CD14-positive monocyte (primary cell): ENCODE data around the gene MTMR1. TPM values are rescaled to one million over a fixed set of nuclear protein-coding genes. Genes with fewer than 3 reads are reported as not detected.
A peak's percentile ranks its signal among the peaks of the same experiment; 100 is the strongest.

ENCODE experiments used
- DNase-seq, 3 donors: peaks; one replicate each; pipeline ENCODE4 v3.0.0-alpha.2; 2011 to 2022
- H2AFZ ChIP-seq: 2 replicates; pipeline ENCODE4 v1.6.0; 2012; ENCODE audit warnings: mild to moderate bottlenecking, low read depth, low read length, inconsistent platforms; ENCODE audit not compliant: insufficient read depth, poor library complexity, severe bottlenecking
- H3K27ac ChIP-seq, 2 donors: 1 replicate in 1 of 2; 2 replicates in 1 of 2; pipeline ENCODE4 v1.5.1; 2012 to 2013; ENCODE audit warnings: low read length in 2 of 2, control low read depth in 1 of 2, inconsistent platforms in 1 of 2, low read depth in 1 of 2, mild to moderate bottlenecking in 1 of 2
- H3K27me3 ChIP-seq, 2 donors: one replicate each; pipeline versions ENCODE4 v1.6.0 to v1.6.1; 2011 to 2013; ENCODE audit warnings: low read length in 2 of 2; ENCODE audit not compliant: control insufficient read depth in 2 of 2, insufficient read depth in 2 of 2
- H3K36me3 ChIP-seq, 2 donors: replicated peaks in 1 of 2; 1 replicate in 1 of 2; 2 replicates in 1 of 2; pipeline versions ENCODE4 v1.5.1 to v1.6.1; 2012 to 2013; ENCODE audit warnings: low read length in 2 of 2, control low read depth in 1 of 2, inconsistent platforms in 1 of 2, mild to moderate bottlenecking in 1 of 2; ENCODE audit not compliant: insufficient read depth in 2 of 2, control insufficient read depth in 1 of 2
- H3K4me1 ChIP-seq, 2 donors: 1 replicate in 1 of 2; 2 replicates in 1 of 2; pipeline versions ENCODE4 v1.5.1 to v1.6.1; 2012 to 2013; ENCODE audit warnings: low read length in 2 of 2, control low read depth in 1 of 2, inconsistent platforms in 1 of 2, mild to moderate bottlenecking in 1 of 2, moderate library complexity in 1 of 2; ENCODE audit not compliant: insufficient read depth in 2 of 2, control insufficient read depth in 1 of 2
- H3K4me2 ChIP-seq: replicated peaks from 2 replicates; pipeline ENCODE3; 2012; ENCODE audit warnings: low read length, moderate library complexity, mild to moderate bottlenecking; ENCODE audit not compliant: poor library complexity, severe bottlenecking; ENCODE audit errors: extremely low read depth
- H3K4me3 ChIP-seq, 3 experiments: fragments of 200-600 bp in 1 of 3; sonication (generic) in 1 of 3; replicated peaks in 1 of 3; 1 replicate in 2 of 3; 2 replicates in 1 of 3; pipeline ENCODE4 v1.5.1; 2011 to 2013; ENCODE audit warnings: low read length in 3 of 3, mild to moderate bottlenecking in 3 of 3, control low read depth in 2 of 3, low read depth in 2 of 3, inconsistent platforms in 1 of 3, moderate library complexity in 1 of 3
- H3K79me2 ChIP-seq: 2 replicates; pipeline ENCODE4 v1.6.0; 2012; ENCODE audit warnings: mild to moderate bottlenecking, control low read depth, inconsistent platforms, low read length, moderate library complexity; ENCODE audit not compliant: insufficient read depth
- H3K9ac ChIP-seq: 2 replicates; pipeline ENCODE4 v1.6.0; 2017; ENCODE audit warnings: low read length, mild to moderate bottlenecking; ENCODE audit not compliant: insufficient read depth, poor library complexity, severe bottlenecking
- H3K9me3 ChIP-seq, 2 donors: replicated peaks in 1 of 2; 1 replicate in 1 of 2; 2 replicates in 1 of 2; pipeline versions ENCODE4 v1.5.1 to v1.6.1; 2012 to 2013; ENCODE audit warnings: low read length in 2 of 2, control low read depth in 1 of 2; ENCODE audit not compliant: control insufficient read depth in 1 of 2, insufficient read depth in 1 of 2
- H4K20me1 ChIP-seq: 2 replicates; pipeline ENCODE4 v1.6.0; 2012; ENCODE audit warnings: mild to moderate bottlenecking, low read length, control low read depth, moderate library complexity; ENCODE audit not compliant: insufficient read depth
- H3K27ac Mint-ChIP-seq, 7 donors: one replicate each; pipeline ENCODE4 v1.8.0; 2020; ENCODE audit warnings: mild to moderate bottlenecking in 7 of 7, mixed read lengths in 7 of 7, moderate library complexity in 6 of 7, inconsistent platforms in 2 of 7
- H3K27me3 Mint-ChIP-seq, 3 donors: one replicate each; pipeline ENCODE4 v1.8.0; 2021 to 2022; ENCODE audit warnings: low read depth in 3 of 3, mild to moderate bottlenecking in 3 of 3, mixed read lengths in 3 of 3, moderate library complexity in 3 of 3, inconsistent platforms in 1 of 3
- H3K36me3 Mint-ChIP-seq, 2 donors: one replicate each; pipeline ENCODE4 v1.8.0; 2020; ENCODE audit warnings: mixed read lengths in 2 of 2, inconsistent platforms in 1 of 2, mild to moderate bottlenecking in 1 of 2
- H3K4me1 Mint-ChIP-seq: one replicate; pipeline ENCODE4 v1.8.0; 2020; ENCODE audit warnings: mild to moderate bottlenecking, mixed read lengths
- H3K4me3 Mint-ChIP-seq, 2 donors: one replicate each; pipeline ENCODE4 v1.8.0; 2020; ENCODE audit warnings: mild to moderate bottlenecking in 2 of 2, mixed read lengths in 2 of 2, moderate library complexity in 1 of 2
- H3K9me3 Mint-ChIP-seq, 7 donors: one replicate each; pipeline ENCODE4 v1.8.0; 2020 to 2022; ENCODE audit warnings: mixed read lengths in 7 of 7, mild to moderate bottlenecking in 6 of 7, moderate library complexity in 6 of 7, inconsistent platforms in 2 of 7
- WGBS: methylation state at CpG from one replicate; pipeline ENCODE4 v1.1.5; 2013; ENCODE audit warnings: missing lambda C conversion rate; ENCODE audit not compliant: insufficient coverage; 5-methylcytosine and 5-hydroxymethylcytosine counted together
- intact Hi-C, 2 donors: fragments of 100-400 bp; cut with micrococcal nuclease; formaldehyde crosslinking; loops; one replicate each; pipeline versions ENCODE4 v1.15.0 to v1.15.1; 2023
- polyA plus RNA-seq, 3 donors: library from polyadenylated mRNA; depleted of rRNA in 1 of 3; unstranded in 2 of 3; stranded (reverse) in 1 of 3; fragments of 300-500 nt in 2 of 3; fragments of >200 nt in 1 of 3; fragmentation: Illumina TruSeq in 2 of 3; gene quantifications; 1 replicate in 2 of 3; 2 replicates in 1 of 3; pipeline ENCODE4 v1.2.3, GENCODE V29; 2012 to 2021
- TF ChIP-seq, protein P1 (sequence below): fragments of 200-600 bp; IDR thresholded peaks from one replicate; pipeline ENCODE4 v1.8.0; 2022; ENCODE audit warnings: antibody characterized with exemption, mild to moderate bottlenecking

The MTMR1 gene
- polyA plus RNA-seq, 3 donors, result 5.8 to 16.6 (median 6.1) TPM

DNA sequence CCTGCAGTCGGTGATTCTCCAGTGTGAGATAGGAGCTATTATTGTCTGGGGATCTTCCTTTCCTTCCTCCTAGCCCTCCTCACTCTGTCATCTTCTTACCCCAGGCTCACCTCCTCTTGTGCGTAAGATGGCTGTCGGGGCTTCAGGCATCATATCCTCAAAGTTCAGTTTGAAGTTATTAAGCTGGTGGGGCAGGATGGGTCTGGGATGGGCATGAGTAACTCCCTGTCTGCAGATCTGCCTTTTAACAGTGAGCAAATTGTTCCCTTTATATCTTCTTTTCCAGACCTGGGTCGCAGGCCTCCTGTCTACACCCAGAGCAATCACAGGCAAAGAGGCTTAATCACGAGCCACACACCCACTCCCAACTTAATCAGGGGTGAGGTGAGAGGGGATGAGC lies 900 bp upstream of the MTMR1 start:
- peak overlapping the region; percentile 75 for H2AFZ ChIP-seq
- peaks cover 0 to 2% of the 10 kb centered on the region in 2 donors for H3K36me3 Mint-ChIP-seq
- peaks cover 0 to 6% (median 0%) of the 10 kb centered on the region in 3 donors for H3K27me3 Mint-ChIP-seq
- peaks cover 16% of the 10 kb centered on the region for H3K79me2 ChIP-seq
- no peak for DNase-seq
- peaks cover 0 to 6% (median 0%) of the 10 kb centered on the region in 7 donors for H3K9me3 Mint-ChIP-seq
- H3K27me3 ChIP-seq, result no peaks in the 10 kb centered on the region
- peaks cover 42 to 47% of the 10 kb centered on the region in 2 donors for H3K4me1 ChIP-seq
- H3K4me2 ChIP-seq, result peak overlapping the region; percentile 71
- H4K20me1 ChIP-seq, result no peaks in the 10 kb centered on the region
- H3K27ac ChIP-seq, result peak overlapping the region in 1 of 2 donors; percentile 52
- intact Hi-C loops, result no loop called here
- TF ChIP-seq, protein P1, sequence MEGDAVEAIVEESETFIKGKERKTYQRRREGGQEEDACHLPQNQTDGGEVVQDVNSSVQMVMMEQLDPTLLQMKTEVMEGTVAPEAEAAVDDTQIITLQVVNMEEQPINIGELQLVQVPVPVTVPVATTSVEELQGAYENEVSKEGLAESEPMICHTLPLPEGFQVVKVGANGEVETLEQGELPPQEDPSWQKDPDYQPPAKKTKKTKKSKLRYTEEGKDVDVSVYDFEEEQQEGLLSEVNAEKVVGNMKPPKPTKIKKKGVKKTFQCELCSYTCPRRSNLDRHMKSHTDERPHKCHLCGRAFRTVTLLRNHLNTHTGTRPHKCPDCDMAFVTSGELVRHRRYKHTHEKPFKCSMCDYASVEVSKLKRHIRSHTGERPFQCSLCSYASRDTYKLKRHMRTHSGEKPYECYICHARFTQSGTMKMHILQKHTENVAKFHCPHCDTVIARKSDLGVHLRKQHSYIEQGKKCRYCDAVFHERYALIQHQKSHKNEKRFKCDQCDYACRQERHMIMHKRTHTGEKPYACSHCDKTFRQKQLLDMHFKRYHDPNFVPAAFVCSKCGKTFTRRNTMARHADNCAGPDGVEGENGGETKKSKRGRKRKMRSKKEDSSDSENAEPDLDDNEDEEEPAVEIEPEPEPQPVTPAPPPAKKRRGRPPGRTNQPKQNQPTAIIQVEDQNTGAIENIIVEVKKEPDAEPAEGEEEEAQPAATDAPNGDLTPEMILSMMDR, result no peak
- H3K4me3 Mint-ChIP-seq, result peak overlapping the region; percentile 73 to 78
- no peak overlapping the region for H3K9ac ChIP-seq
- peaks cover 0 to 4% of the 10 kb centered on the region in 2 donors for H3K9me3 ChIP-seq
- H3K4me1 Mint-ChIP-seq, result peaks cover 47% of the 10 kb centered on the region
- no CpG with 5 or more reads among the region's 5 CpGs for WGBS
- peak overlapping the region in 1 of 3 experiments; percentile 74 for H3K4me3 ChIP-seq
- H3K36me3 ChIP-seq, result no peaks in the 10 kb centered on the region
- peak overlapping the region in 1 of 7 donors; percentile 87 for H3K27ac Mint-ChIP-seq

DNA sequence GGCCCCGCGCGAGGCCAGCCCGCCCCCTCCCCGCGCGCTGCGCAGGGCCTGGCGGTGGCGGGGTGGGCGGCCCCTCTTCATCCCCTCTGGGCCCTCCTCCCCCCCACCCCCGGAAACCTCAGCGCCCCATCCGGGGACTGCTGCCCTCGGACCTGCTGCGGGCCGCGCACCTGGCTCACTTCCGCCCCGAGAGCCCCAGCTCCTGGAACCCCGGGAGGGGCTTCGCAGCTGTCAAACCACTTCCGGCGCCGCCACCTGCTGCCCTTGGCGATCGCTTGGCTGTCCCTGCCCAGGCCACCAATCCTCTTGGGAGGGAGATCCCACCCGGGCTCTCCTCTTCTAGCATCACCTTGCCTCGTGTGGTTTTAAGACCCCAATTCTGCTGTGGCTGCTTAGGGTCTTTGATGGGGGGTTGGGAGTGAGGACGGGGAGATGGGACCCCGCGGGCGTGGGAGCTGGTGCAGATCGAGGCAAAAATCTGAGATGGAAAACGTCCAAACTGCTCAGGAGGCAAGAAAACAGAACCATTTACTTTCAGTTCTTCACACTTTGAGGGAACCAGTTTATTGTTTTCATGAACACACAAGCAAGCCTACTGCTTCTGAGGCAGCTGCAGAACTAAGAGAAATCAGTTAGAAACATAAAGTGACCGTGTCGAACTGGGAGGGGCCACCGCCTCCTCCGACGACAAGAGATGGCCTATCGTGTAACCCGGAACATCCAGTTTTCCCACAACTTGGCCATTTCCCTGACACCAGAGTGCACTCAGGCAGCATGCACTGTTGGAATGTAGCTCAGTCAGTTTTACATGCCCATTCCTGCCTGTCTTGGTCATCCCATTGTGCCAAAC lies 754 bp downstream of the MTMR1 start:
- Histone ChIP-seq H3K9ac (peak overlapping the region; percentile 61), H4K20me1 (no peaks in the 10 kb centered on the region), H3K9me3 (peaks cover 0 to 4% of the 10 kb centered on the region in 2 donors), H3K4me3 (peak overlapping the region; percentile 50 to 77 (median 59)), H3K4me2 (peak overlapping the region; percentile 77), H3K4me1 (peaks cover 35 to 40% of the 10 kb centered on the region in 2 donors), H2AFZ (peak overlapping the region; percentile 50), H3K27ac (peak overlapping the region; percentile 81 to 93), H3K27me3 (no peaks in the 10 kb centered on the region), H3K36me3 (no peaks in the 10 kb centered on the region), H3K79me2 (peaks cover 29% of the 10 kb centered on the region)
- H3K27ac Mint-ChIP-seq, result peak overlapping the region; percentile 88 to 97 (median 96)
- H3K4me1 Mint-ChIP-seq, result peaks cover 41% of the 10 kb centered on the region
- intact Hi-C loops, result no loop called here
- H3K36me3 Mint-ChIP-seq, result peaks cover 2 to 4% of the 10 kb centered on the region in 2 donors
- peak in 2 of 3 donors; percentile 25 to 30 for DNase-seq
- WGBS, result 0% methylated on average over 14 of the region's 42 CpGs
- peaks cover 0 to 6% (median 0%) of the 10 kb centered on the region in 7 donors for H3K9me3 Mint-ChIP-seq
- peak overlapping the region; percentile 95 for H3K4me3 Mint-ChIP-seq
- peaks cover 0 to 8% (median 0%) of the 10 kb centered on the region in 3 donors for H3K27me3 Mint-ChIP-seq
- TF ChIP-seq, protein P1, result no peak
